Duodenal mucosa (tissue), 2 donors: ENCODE data around the gene RIF1.

Experiments used
- H3K27ac ChIP-seq: one replicate; pipeline ENCODE4 v1.7.0; 2013; ENCODE audit warnings: low read depth, low read length
- H3K27me3 ChIP-seq, 2 donors: one replicate each; pipeline ENCODE4 v1.7.0; 2013; ENCODE audit warnings: low read length in 2 of 2, control low read depth in 1 of 2; ENCODE audit not compliant: insufficient read depth in 2 of 2, control insufficient read depth in 1 of 2
- H3K36me3 ChIP-seq, 2 donors: one replicate each; pipeline ENCODE4 v1.7.0; 2013; ENCODE audit warnings: low read length in 2 of 2, control low read depth in 1 of 2; ENCODE audit not compliant: insufficient read depth in 2 of 2, control insufficient read depth in 1 of 2
- H3K4me1 ChIP-seq, 2 donors: one replicate each; pipeline ENCODE4 v1.7.0; 2013; ENCODE audit warnings: low read length in 2 of 2, control low read depth in 1 of 2; ENCODE audit not compliant: insufficient read depth in 2 of 2, control insufficient read depth in 1 of 2
- H3K4me3 ChIP-seq, 2 donors: one replicate each; pipeline ENCODE4 v1.7.0; 2013; ENCODE audit warnings: low read length in 2 of 2, low read depth in 1 of 2
- H3K9ac ChIP-seq, 2 donors: one replicate each; pipeline ENCODE4 v1.7.0; 2013; ENCODE audit warnings: low read length in 2 of 2, low read depth in 1 of 2
- H3K9me3 ChIP-seq, 2 donors: one replicate each; pipeline ENCODE4 v1.7.0; 2013; ENCODE audit warnings: low read length in 2 of 2, control low read depth in 1 of 2; ENCODE audit not compliant: control insufficient read depth in 1 of 2

The RIF1 gene

DNA sequence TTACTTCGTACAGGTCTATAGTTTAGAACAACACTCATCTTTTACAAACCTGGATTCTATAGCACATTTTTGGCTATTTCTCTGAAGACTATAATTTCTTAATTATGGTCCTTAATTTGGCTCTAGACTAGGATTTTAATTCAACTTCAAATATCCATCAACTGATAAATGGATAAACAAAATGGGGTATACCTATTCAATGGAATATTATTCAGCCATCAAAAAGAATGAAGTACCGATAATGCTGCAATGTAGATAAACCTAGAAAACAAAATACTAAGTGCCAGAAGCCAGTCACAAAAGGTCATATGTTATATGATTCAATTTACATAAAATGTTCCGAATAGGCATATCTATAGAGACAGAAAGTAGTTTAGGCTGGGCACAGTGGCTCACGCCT, 15.2 kb upstream of the RIF1 start:
- Histone ChIP-seq H3K27me3 (no peaks in the 10 kb centered on the region), H3K4me1 (no peaks in the 10 kb centered on the region), H3K9ac (no peak overlapping the region), H3K36me3 (no peaks in the 10 kb centered on the region), H3K4me3 (no peak overlapping the region), H3K27ac (no peak overlapping the region), H3K9me3 (no peaks in the 10 kb centered on the region)

DNA sequence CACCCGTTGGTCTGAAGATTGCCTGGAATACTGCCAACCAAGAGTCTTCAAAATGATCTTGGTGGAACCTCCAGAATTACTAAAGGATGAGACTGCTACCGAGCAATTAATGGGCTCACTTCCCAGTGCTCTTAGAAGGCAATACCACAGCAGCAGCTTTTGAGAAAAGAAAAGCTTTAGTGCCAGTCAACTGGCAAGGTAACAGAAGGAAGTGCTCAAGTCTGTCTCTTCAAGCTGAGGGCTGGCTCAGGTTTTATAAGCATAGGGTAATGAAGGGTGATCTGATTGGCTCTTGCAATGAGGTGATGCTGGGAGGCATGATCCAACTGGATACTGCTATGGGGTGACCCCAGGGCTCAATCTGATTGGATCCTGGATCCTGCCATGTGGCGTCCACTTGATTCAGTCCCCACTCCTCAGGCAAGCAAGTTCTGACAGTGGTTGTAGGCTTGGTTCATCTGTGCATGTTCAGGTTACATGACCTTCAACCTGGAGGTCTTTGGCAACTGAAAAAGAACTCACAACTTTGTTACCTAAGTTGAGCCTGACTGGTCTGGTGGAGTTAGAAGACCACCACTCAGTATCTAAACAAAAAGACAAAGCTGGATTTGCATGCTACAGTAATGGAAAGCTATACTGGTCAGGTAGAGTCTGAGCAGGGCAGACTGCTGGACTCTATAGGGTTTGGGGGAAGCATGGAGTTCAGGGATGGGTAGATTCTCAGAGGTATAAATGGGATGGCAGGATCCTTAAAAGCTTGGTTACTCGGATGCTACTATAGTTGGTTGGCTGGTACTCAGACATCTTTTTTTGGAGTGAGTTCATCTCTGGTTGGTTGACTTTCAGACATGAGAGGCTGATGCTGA, 14.0 kb upstream of the RIF1 start:
- Histone ChIP-seq H3K4me1 (no peaks in the 10 kb centered on the region), H3K27ac (no peak overlapping the region), H3K27me3 (no peaks in the 10 kb centered on the region), H3K9me3 (no peaks in the 10 kb centered on the region), H3K9ac (no peak overlapping the region), H3K36me3 (no peaks in the 10 kb centered on the region), H3K4me3 (no peak overlapping the region)

DNA sequence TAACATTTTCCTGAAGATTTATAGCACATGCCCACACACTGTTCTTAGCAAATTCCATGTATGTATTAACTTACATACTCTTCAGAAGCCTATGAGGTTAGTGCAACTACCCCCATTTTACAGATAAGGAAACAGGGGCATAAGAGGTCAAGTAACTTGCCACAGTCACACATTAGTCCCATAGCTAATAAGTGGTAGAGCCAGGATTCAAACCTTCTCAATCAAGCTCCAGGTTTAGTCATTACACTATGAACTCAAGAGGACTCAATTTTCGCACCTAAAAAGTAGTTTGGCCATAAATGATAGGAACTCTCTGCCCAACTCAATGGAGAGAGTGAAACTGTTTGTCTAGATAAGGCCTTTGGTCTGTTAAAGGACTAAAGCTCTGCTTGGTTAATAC, 9.7 kb upstream of the RIF1 start:
- H3K9me3 ChIP-seq: no peaks in the 10 kb centered on the region
- no peak overlapping the region for H3K27ac ChIP-seq
- H3K36me3 ChIP-seq: no peaks in the 10 kb centered on the region
- H3K27me3 ChIP-seq: no peaks in the 10 kb centered on the region
- H3K9ac ChIP-seq: no peak overlapping the region
- H3K4me3 ChIP-seq: no peak overlapping the region
- H3K4me1 ChIP-seq: no peaks in the 10 kb centered on the region

DNA sequence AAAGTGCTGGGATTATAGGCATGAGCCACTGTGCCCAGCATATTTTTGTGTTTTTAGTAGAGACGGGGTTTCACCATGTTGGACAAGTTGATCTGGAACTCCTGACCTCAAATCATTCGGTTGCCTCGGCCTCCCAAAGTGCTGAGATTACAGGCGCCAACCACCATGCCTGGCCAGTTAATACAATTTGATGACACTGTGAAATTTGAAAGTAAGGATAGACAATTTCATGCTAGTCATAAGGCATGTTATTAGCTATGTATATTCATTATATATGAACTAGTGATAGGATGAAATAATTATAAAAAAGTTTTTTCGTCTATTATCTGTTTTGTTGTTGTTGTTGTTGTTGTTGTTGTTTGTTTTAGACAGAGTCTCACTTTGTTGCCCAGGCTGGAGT, 8.6 kb upstream of the RIF1 start:
- no peaks in the 10 kb centered on the region for H3K27me3 ChIP-seq
- H3K36me3 ChIP-seq: no peaks in the 10 kb centered on the region
- H3K9me3 ChIP-seq: no peaks in the 10 kb centered on the region
- no peak overlapping the region for H3K9ac ChIP-seq
- H3K27ac ChIP-seq: no peak overlapping the region
- no peak overlapping the region for H3K4me3 ChIP-seq
- H3K4me1 ChIP-seq: no peaks in the 10 kb centered on the region

DNA sequence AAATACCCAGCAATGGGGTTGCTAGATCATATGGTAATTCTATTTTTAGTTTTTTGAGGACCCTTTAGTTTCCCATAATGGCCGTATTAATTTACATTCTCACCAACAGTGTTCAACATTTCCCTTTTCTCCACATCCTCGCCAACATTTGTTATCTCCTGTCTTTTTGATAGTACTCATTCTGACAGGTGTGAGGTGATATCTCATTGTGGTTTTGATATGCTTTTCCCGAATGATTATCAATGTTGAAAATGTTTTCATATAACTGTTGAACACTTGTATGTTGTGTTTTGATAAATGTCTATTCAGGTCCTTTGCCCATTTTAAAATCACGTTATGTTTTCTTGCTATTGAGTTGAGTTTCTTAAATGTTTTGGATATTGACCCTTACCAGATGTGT, 5.8 kb upstream of the RIF1 start:
- H3K27me3 ChIP-seq: no peaks in the 10 kb centered on the region
- no peak overlapping the region for H3K4me3 ChIP-seq
- H3K9me3 ChIP-seq: no peaks in the 10 kb centered on the region
- no peak overlapping the region for H3K9ac ChIP-seq
- H3K36me3 ChIP-seq: no peaks in the 10 kb centered on the region
- H3K27ac ChIP-seq: no peak overlapping the region
- H3K4me1 ChIP-seq: no peaks in the 10 kb centered on the region

DNA sequence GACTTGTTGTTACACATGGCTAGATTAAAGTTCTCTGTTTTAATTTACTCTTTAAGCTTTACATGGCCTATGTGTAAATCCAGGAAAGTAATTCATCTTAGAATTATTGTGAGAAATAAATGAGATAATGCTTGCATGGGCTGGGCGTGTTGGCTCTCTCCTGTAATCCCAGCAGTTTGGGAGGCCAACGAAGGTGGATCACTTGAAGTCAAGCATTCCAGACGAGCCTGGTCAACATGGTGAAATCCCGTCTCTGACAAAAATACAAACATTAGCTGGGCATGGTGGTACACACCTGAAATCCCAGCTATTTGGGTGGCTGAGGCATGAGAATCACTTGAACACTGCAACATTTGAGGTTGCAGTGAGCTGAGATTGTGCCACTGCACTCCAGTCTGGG, 4.3 kb upstream of the RIF1 start:
- H3K9me3 ChIP-seq: no peaks in the 10 kb centered on the region
- H3K27ac ChIP-seq: no peak overlapping the region
- H3K27me3 ChIP-seq: no peaks in the 10 kb centered on the region
- no peaks in the 10 kb centered on the region for H3K36me3 ChIP-seq
- H3K9ac ChIP-seq: no peak overlapping the region
- H3K4me1 ChIP-seq: no peaks in the 10 kb centered on the region
- H3K4me3 ChIP-seq: no peak overlapping the region

DNA sequence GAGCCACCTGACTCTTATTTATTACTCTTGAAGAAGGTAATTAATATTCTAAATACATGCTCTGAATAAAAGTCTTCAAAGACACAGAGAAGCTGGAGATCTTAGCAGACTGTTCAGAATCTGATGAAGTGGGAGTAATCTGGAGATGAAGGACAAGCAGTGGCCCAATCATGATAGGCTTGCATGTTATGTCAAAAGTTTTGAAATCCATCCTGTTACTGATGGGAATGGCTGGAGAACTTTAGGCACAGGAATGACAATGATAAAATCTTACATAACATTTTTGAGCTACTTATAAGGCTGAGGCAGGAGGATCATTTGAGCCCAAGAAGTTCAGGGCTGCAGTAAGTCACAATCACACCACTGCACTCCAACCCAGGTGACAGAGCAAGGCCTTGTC, 2.4 kb upstream of the RIF1 start:
- Histone ChIP-seq H3K4me3 (no peak overlapping the region), H3K27me3 (no peaks in the 10 kb centered on the region), H3K9me3 (no peaks in the 10 kb centered on the region), H3K9ac (no peak overlapping the region), H3K36me3 (peaks cover 0 to 2% of the 10 kb centered on the region in 2 donors), H3K27ac (no peak overlapping the region), H3K4me1 (peaks cover 0 to 10% of the 10 kb centered on the region in 2 donors)

DNA sequence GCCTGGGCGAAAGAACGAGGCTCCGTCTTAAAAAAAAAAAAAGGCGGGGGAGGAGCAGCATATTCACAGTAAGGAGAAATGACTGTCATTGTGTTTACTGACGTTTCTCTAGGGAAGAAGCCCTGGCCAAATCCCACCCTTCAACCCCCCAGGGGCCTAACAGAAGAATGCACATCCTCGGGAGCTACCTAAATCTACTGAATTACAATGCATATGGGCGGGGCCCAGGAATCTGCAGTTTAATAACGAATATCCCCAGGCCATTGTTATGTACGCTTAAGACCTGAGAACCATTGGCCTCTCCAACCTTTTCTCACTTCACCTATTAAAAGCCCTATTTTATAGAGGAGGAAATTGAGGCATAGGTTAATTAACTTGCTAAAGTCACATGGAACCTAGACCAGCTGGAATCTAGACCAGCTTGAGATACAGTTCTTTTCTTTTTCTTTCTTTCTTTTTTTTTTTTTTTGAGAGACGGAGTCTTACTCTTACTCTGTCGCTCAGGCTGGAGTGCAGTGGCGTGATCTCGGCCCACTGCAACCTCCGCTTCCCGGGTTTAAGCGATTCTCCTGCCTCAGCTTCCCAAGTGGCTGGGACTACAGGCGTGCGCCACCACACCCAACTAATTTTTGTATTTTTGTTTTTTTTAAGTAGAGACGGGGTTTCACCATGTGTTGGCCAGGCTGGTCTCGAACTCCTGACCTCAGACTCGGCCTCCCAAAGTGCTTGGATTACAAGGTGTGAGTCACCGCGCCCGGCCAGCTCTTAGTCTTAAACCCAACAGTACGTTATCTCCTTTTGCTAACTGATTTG, 708 bp upstream of the RIF1 start:
- Histone ChIP-seq H3K4me3 (peak overlapping the region; percentile 94 to 99), H3K27me3 (no peaks in the 10 kb centered on the region), H3K9me3 (no peaks in the 10 kb centered on the region), H3K9ac (no peak overlapping the region), H3K4me1 (peaks cover 0 to 10% of the 10 kb centered on the region in 2 donors), H3K36me3 (peaks cover 5 to 13% of the 10 kb centered on the region in 2 donors), H3K27ac (no peak overlapping the region)

DNA sequence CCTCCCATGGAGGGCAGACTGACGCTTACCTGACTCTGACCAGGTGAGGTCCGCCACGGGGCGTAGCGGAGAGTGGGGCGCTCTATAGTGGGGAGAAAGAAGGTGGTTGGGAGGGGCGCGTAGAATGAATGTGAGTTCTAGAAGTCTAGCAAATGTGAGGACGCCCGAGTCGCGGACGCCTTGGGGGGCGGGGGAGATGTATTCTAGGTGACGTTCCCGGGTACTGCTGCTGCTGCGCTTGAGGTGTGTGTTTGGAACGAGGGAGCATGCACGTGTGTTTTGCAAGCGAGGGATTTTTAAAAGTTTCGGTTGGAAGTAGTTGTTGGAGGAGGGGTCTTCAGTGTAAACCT, 758 bp downstream of the RIF1 start:
- Histone ChIP-seq H3K36me3 (peaks cover 5 to 22% of the 10 kb centered on the region in 2 donors), H3K27me3 (no peaks in the 10 kb centered on the region), H3K9me3 (no peaks in the 10 kb centered on the region), H3K4me3 (peak overlapping the region; percentile 94 to 99), H3K9ac (peak overlapping the region; percentile 86 to 91), H3K4me1 (peaks cover 0 to 10% of the 10 kb centered on the region in 2 donors), H3K27ac (peak overlapping the region; percentile 87)

DNA sequence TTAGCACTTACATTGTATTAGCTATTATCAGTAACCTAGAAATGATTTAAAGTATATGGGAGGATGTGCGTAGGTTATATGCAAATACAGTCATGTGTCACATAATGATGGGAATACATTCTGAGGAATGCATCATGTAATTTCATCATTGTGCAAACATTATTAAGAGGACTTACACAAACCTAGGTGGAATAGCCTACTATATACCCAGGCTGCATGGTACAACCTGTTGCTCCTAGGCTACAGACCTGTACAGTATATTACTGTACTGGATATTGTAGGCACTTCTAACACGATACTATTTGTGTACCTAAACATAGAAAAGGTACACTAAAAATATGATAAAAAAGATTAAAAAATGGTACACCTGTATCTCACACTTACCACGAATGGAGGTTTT, 7.9 kb downstream of the RIF1 start:
- Histone ChIP-seq H3K4me1 (no peaks in the 10 kb centered on the region), H3K36me3 (peaks cover 34 to 67% of the 10 kb centered on the region in 2 donors), H3K9me3 (no peaks in the 10 kb centered on the region), H3K9ac (no peak overlapping the region), H3K4me3 (no peak overlapping the region), H3K27ac (no peak overlapping the region), H3K27me3 (no peaks in the 10 kb centered on the region)
